GM21825 (cell line): ENCODE data around the gene ERN2.
"Not testable (repeated sequence)": the region's sequence is repeated elsewhere in the genome, so short reads cannot be mapped to it uniquely, and the experiment has no call there.

ENCODE experiments used
- ATAC-seq: cut with Tn5 transposase; IDR thresholded peaks from one replicate; pipeline ENCODE4 v1.9.1; 2021; ENCODE audit warnings: mild to moderate bottlenecking, moderate library complexity; ENCODE audit not compliant: unreplicated experiment

Gene ERN2

DNA sequence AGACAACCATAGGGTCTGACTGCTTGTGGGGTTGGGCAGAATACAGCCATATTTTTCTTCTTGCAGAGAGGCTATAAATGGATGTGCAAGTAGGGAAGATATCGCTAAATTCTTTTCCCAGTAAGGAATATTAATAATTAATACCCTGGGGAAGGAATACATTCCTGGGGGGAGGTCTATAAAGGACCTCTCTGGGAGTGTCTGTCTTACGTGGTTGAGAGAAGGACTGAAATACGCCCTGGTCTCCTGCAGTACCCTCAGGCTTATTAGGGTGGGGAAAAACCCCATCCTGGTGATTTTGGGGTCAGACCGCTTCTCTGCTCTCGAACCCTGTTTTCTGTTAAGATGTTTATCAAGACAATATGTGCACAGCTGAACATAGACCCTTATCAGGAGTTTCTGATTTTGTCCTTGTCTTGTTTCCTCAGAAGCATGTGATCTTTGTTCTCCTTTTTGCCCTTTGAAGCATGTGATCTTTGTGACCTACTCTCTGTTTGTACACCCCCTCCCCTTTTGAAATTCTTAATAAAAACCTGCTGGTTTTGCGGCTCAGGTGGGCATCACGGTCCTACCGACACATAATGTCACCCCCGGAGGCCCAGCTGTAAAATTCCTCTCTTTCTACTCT, 9.7 kb upstream of the ERN2 start:
- not testable (repeated sequence) for ATAC-seq

- no peak for ATAC-seq
These were observed 3.5 kb upstream of the ERN2 start for GRCh38 chr16:23716484-23716883.

DNA sequence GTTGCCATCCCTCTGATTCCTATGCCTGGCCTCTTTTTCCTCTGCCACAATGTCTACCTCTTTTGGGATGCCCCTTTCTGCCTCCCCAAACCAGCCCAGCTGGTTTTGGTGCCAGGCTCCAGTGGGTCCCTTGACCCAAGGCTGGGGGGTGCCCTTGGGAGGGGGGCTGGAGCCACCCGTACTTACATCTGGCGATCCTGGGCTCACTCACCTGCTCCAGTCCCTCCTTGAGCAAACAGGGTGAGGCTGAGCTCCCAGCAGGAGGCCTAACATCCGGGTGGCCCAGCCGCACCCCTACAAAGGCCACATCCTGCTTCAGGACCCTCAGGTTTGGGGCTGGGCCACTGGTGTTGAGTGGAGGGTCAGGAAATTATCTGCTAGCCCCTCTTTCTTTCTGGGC, 1.2 kb downstream of the ERN2 start:
- no peak for ATAC-seq

DNA sequence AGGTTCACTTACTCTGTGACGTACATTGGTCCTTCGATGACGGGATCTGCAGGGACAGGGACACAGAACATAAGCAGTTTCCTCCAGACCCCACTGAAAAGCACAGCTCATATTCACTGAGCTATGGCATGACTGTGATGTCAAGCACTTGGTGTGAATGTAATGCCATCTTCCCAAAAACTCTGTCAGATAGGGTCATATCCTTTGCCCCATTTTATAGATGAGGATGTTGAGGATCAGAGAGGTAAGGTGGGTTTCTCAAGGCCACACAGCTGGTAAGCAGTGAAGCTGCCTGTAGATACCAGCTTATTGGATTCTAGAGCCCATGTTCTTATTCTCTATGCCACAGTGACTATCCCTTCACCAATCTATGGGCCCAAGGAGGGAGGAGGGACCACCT, 2.5 kb downstream of the ERN2 start:
- ATAC-seq = no peak

DNA sequence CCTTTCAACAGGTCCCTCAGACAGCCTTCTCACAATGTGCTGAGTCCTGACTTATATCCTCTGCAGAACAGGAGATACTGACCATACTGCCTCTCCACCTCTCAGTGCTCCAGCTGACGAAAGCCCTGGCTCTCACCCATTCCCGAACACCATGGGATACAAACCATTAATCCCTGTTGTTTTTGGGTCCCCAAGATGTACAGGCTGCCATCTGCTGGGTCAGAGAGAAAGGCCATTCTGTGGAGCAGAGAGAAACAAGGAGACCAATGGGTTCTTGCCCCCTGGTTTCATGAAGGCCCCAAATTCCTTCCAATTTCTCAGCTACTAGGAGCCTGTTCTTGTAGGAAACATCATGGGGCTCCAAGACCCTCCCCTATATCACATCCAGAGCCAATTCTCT, 3.0 kb downstream of the ERN2 start:
- no peak for ATAC-seq

GRCh38 chr16:23709536-23709935, 3.5 kb downstream of the ERN2 start:
- ATAC-seq = no peak

GRCh38 chr16:23706439-23706838, 6.6 kb downstream of the ERN2 start:
- ATAC-seq = no peak

DNA sequence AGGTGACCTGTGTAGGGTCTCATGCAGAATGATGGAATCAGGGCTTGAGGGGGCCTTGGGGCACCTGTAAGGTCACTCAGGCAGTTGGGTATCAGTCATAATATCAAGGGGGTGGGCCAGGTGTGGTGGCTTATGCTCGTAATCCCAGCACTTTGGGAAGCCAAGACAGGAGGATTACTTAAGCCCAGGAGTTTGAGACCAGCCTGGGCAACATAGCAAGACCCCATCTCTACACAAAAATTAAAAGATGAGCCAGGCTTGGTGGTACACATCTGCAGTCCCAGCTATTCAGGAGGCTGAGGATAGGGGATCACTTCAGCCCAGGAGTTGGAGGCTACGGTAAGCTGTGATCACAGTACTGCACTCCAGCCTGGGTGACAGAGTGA, 7.5 kb downstream of the ERN2 start:
- ATAC-seq = no peak

DNA sequence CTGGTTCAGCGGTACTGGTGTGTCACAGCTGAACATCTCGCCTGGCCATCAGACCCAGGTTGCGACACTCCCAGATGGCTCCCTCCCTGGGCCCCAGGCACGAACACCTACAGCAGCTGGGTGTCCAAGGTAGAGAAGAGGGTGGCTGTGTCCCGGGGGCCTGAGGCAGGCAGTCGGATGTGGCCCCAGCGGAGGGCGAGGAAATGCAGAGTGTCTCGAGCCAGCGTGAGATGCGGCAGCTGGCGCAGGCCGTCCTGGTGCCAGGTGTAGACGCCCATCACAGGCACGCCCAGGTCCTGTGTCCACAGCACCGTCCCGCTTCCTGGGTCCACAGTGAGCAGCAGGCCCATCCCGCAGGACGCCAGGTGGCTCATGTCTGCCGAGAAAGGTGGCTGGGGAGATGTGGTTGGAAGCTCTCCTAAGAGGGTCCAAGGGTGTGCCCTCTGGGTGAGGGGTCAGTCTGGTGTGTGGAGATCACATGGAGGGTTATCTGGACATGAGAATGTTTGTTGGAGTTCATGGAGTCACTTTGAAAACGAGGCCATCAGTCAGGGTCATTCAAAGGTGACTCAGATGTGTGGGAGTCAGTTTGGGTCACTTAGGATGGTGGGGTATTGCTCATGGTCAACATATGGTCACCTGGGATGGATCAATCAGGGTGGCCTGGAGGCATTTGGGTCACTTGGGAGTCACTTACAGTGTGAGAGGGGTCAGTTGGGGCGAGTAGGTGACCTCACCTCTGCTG, 8.1 kb downstream of the ERN2 start:
- ATAC-seq = no peak

DNA sequence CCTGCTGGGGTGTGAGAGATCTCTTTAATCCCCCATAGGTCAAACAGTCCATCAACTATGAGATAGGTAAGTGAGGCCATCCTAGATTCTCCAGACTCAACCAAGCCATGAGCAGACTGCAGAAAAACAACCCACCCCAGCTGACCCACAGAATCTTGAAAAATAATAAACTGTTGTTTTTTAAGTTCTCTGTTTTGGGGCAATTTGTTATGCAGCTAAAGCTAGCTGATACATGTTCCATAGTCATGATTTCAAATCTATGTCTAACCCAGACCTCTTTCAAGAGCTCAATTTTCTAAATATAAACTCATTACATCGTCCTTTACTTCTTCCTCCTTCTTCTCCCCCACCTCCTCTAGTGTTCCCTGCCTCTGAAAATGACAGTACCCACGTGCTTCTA, 10.1 kb downstream of the ERN2 start:
- ATAC-seq = no peak

DNA sequence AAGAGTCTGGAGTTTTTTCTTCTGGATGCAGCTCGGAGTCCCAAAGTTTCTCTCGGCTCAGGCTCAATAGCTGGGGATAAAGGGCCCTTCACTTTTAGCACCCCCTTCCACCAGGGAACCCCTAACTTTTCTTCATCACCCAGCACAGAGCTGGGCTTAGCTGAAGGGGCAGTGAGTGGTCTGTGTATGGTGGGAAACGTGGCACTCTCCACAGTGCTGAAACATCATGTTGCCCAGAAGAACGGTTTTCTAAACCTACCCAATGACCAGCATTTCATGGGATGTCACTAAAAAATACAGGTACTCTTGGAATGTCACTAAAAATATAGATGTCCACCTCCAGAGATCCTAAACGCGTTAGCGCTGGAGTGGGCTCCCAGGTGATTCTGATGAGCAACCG, 12.0 kb downstream of the ERN2 start:
- ATAC-seq = no peak

GRCh38 chr16:23700509-23700908, 12.5 kb downstream of the ERN2 start:
- ATAC-seq = no peak

DNA sequence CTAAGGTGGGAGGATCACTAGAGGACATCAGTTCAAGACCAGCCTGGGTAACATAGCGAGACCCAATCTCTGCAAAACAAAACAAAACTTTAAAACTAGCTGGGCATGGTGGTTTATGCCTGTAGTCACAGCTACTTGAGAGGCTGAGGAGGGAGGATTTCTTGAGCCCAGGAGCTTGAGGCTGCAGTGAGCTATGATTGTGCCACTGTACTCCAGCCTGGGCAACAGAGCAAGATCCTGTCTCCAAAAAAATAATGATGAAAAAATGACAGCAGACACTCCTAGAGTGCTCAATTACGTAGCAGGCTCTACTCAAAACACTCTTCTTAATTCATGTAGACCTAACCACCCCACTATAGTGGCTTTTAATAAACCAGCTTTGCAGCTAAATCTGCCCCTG, 12.9 kb downstream of the ERN2 start:
- ATAC-seq = no peak

DNA sequence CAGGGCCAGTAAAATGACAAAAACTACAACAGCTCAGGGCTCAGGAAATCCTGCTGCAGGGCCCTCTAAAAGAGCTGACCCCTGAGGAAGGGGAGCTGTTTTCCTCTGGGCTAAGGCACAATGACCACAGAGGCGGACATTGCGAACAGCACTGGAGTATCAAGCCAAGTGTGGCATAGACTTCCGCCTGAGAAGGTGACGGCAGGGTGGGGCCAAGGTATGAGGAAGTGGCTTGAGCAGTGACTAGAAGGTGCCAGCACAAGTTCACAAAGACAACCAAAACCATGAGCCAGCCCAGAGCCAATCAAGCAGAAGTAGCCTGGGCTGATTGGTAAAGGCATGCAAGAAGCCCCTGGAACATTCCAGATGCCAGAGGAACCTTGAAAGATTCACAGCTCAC, 13.9 kb downstream of the ERN2 start:
- ATAC-seq = no peak

DNA sequence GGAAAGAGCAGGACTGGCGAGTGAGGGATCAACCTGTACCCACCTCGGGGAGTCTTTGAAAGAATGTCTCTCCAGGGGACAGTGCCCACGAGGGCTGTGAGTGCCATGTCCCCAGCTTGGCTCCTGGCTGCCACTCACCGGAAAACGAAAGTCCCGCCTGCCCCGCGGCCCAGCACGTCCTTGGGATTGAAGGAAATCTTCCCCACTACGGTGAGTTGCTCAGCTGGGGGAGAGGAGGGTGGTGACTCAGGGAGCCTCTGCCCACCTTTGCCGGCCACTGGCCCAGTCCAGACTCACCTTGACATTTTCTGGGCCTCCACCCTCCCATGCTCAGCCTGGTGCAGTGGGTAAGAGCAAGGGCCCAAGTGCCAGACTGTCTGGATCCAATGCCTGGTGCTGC, 17.3 kb downstream of the ERN2 start:
- ATAC-seq = no peak

DNA sequence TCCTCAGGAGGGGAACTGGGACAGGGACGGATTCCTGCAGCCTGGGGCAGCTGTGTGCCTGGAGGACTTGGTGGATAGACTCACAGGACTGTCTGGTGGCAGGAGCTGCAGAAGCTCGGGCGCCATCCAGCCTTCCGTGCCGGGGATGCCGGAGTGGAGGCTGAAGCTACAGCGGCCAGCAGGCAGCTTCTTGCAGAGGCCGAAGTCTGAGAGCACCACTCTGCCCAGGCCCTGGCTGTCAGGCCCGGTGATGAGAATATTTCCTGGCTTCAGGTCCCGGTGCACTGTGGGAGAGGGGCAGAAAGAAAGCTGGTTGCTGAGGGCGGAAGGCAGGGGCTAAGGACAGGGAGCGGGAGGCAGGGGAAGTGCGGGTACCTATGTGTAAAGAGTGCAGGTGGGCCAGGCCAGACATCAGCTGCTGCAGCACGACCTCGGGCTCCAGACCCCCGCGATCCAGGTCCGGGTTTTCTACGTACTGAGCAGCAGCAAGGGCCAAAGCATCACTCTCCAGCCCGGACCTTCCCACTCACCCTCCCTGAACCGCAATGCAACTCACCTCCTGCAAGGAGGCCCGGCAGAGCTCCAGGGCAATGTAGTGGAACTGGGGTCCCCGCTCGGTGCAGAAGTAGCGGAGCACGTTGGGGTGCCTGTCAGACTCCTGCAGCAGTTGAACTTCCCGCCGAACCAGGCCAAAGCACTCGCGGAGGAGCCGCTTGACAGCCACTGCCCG, 18.2 kb downstream of the ERN2 start:
- no peak for ATAC-seq

DNA sequence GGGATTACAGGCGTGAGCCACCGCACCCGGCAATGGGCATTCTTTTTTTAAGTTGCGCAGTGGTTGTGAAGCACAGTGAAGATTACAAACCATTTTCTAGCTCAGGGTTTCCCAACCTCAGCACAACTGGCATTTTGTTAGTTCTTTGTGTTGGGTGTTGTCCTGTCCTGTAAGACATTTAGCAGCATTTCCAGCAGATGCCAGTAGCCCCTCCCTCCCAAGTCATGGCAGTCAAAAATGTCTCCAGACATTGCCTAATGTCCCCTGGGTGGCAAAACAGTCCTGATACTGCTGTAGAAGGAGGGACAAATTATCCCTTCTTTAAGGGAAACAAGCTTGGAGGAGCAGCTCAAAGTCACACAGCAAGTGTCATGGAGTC, 18.8 kb downstream of the ERN2 start:
- no peak for ATAC-seq

DNA sequence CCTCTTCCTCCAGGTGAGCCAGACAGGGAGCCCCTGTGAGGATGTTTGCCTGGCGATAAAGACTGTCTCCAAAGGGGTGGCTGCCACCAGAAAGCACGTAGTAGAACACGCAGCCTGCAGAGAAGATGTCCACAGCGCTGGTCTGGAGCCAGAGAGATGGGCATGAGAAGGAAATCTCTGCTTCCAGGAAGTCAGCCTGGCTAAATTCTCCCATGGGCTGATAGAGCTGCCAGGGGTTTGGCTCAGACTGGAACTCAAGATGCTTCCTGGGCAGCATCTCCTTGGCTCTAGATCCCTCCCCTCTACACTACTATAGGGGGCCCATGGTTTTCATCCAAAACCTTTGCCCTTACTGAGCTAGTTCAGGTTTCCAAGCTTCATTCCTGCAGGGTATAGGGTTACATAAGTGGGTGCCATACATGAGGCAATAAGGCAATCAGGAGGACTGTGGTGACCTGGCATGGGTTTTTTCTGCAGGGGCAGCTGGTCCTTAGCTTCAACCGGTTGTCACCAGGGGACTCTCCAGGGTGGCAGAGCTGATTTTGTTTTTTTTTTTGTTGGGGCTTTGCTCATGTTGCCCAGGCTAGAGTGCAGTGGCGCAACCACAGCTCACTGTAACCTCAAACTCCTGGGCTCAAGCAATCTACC, 20.7 kb downstream of the ERN2 start:
- ATAC-seq = no peak

- no peak for ATAC-seq
These were observed 21.4 kb downstream of the ERN2 start for GRCh38 chr16:23691483-23692189.

- ATAC-seq = no peak
These were observed 22.1 kb downstream of the ERN2 start for GRCh38 chr16:23690771-23691482.
